H9 (cell line): ENCODE data around the gene SMARCD3. TPM values are rescaled to one million over a fixed set of nuclear protein-coding genes. Genes with fewer than 3 reads are reported as not detected.
A peak's percentile ranks its signal among the peaks of the same experiment; 100 is the strongest.

ENCODE experiments used
- DNase-seq: peaks from one replicate; pipeline ENCODE4 v3.0.0-alpha.2; 2017
- H2AFZ ChIP-seq: one replicate; pipeline ENCODE4 v1.6.1; 2013; ENCODE audit warnings: mild to moderate bottlenecking, low read length, control low read depth, moderate library complexity
- H2AK5ac ChIP-seq: 2 replicates; pipeline ENCODE4 v1.6.1; 2013; ENCODE audit warnings: low read length, control low read depth, mixed read lengths; ENCODE audit not compliant: insufficient read length
- H2BK120ac ChIP-seq: one replicate; pipeline ENCODE4 v1.6.1; 2013; ENCODE audit warnings: low read depth, mild to moderate bottlenecking, low read length, control low read depth, inconsistent platforms; ENCODE audit not compliant: poor library complexity, severe bottlenecking
- H2BK12ac ChIP-seq: 2 replicates; pipeline ENCODE4 v1.6.1; 2013; ENCODE audit warnings: low read length, control low read depth, mixed read lengths, low read depth; ENCODE audit not compliant: insufficient read length
- H2BK15ac ChIP-seq: 2 replicates; pipeline ENCODE4 v1.6.1; 2013; ENCODE audit warnings: low read depth, low read length, control low read depth
- H2BK20ac ChIP-seq: one replicate; pipeline ENCODE4 v1.6.1; 2013; ENCODE audit warnings: low read depth, mild to moderate bottlenecking, low read length, control low read depth, inconsistent platforms; ENCODE audit not compliant: poor library complexity, severe bottlenecking
- H2BK5ac ChIP-seq: 2 replicates; pipeline ENCODE4 v1.6.1; 2013; ENCODE audit warnings: low read length, control low read depth, mixed read lengths; ENCODE audit not compliant: insufficient read length
- H3K14ac ChIP-seq: 2 replicates; pipeline ENCODE4 v1.6.1; 2013; ENCODE audit warnings: low read length, control low read depth; ENCODE audit not compliant: insufficient read depth
- H3K18ac ChIP-seq: 2 replicates; pipeline ENCODE4 v1.6.1; 2013; ENCODE audit warnings: low read depth, mild to moderate bottlenecking, mixed read lengths, low read length, control low read depth; ENCODE audit not compliant: insufficient read length
- H3K23ac ChIP-seq: 2 replicates; pipeline ENCODE4 v1.6.1; 2013; ENCODE audit warnings: low read length, control low read depth, mixed read lengths, low read depth; ENCODE audit not compliant: insufficient read length
- H3K23me2 ChIP-seq: 2 replicates; pipeline ENCODE4 v1.6.1; 2013; ENCODE audit warnings: low read depth, mild to moderate bottlenecking, mixed read lengths, low read length, control low read depth; ENCODE audit not compliant: insufficient read length, poor library complexity, severe bottlenecking
- H3K27ac ChIP-seq: 2 replicates; pipeline ENCODE4 v1.5.1; 2013; ENCODE audit warnings: low read length, control low read depth, mixed read lengths, low read depth; ENCODE audit not compliant: insufficient read length
- H3K27me3 ChIP-seq: 2 replicates; pipeline ENCODE4 v1.6.1; 2013; ENCODE audit warnings: low read length, control low read depth, inconsistent platforms; ENCODE audit not compliant: insufficient read depth
- H3K4ac ChIP-seq: 2 replicates; pipeline ENCODE4 v1.6.1; 2013; ENCODE audit warnings: low read depth, mild to moderate bottlenecking, control low read depth, inconsistent platforms, low read length, moderate library complexity
- H3K4me1 ChIP-seq: 2 replicates; pipeline ENCODE4 v1.6.1; 2013; ENCODE audit warnings: low read length, control low read depth, inconsistent platforms; ENCODE audit not compliant: insufficient read depth
- H3K4me2 ChIP-seq: 2 replicates; pipeline ENCODE4 v1.6.1; 2013; ENCODE audit warnings: low read length, control low read depth, mixed read lengths; ENCODE audit not compliant: insufficient read length, insufficient read depth
- H3K56ac ChIP-seq: 2 replicates; pipeline ENCODE4 v1.6.1; 2013; ENCODE audit warnings: low read depth, mild to moderate bottlenecking, mixed read lengths, low read length, control low read depth; ENCODE audit not compliant: insufficient read length
- H3K79me1 ChIP-seq: 2 replicates; pipeline ENCODE4 v1.6.1; 2013; ENCODE audit warnings: low read depth, mild to moderate bottlenecking, moderate library complexity, low read length, control low read depth, inconsistent platforms; ENCODE audit not compliant: insufficient read depth, poor library complexity, severe bottlenecking
- H3K79me2 ChIP-seq: 2 replicates; pipeline ENCODE4 v1.6.1; 2013; ENCODE audit warnings: low read length, control low read depth, inconsistent platforms; ENCODE audit not compliant: insufficient read depth
- H3K9ac ChIP-seq: 2 replicates; pipeline ENCODE4 v1.6.1; 2013; ENCODE audit warnings: low read length, control low read depth, mixed read lengths; ENCODE audit not compliant: insufficient read length; ENCODE audit errors: extremely low read depth
- H3K9me3 ChIP-seq: one replicate; pipeline ENCODE4 v1.6.1; 2013; ENCODE audit warnings: low read depth, low read length, inconsistent platforms; ENCODE audit not compliant: control insufficient read depth
- H3T11ph ChIP-seq: one replicate; pipeline ENCODE4 v1.6.1; 2013; ENCODE audit warnings: mild to moderate bottlenecking, low read length, control low read depth, inconsistent platforms
- H4K20me1 ChIP-seq: one replicate; pipeline ENCODE4 v1.6.1; 2013; ENCODE audit not compliant: control insufficient read depth, insufficient read length, insufficient read depth
- H4K5ac ChIP-seq: 2 replicates; pipeline ENCODE4 v1.6.1; 2013; ENCODE audit warnings: low read depth, mild to moderate bottlenecking, mixed read lengths, low read length, control low read depth; ENCODE audit not compliant: insufficient read length
- H4K8ac ChIP-seq: replicated peaks from 2 replicates; pipeline ENCODE4 v1.6.1; 2013; ENCODE audit warnings: low read length, control low read depth, mixed read lengths, low read depth; ENCODE audit not compliant: insufficient read length
- H4K91ac ChIP-seq: 2 replicates; pipeline ENCODE4 v1.6.1; 2013; ENCODE audit warnings: low read depth, mild to moderate bottlenecking, moderate library complexity, mixed read lengths, low read length, control low read depth; ENCODE audit not compliant: insufficient read length
- H3K27ac Mint-ChIP-seq, 3 experiments: 2 replicates in 2 of 3; 3 replicates in 1 of 3; pipeline ENCODE4 v1.8.0; 2020 to 2021; ENCODE audit warnings: mixed read lengths in 3 of 3, mild to moderate bottlenecking in 1 of 3, moderate library complexity in 1 of 3
- H3K27me3 Mint-ChIP-seq: 2 replicates; pipeline ENCODE4 v1.8.0; 2021; ENCODE audit warnings: low read depth, mild to moderate bottlenecking, moderate library complexity, mixed read lengths
- H3K36me3 Mint-ChIP-seq, 3 experiments: 2 replicates in 2 of 3; 3 replicates in 1 of 3; pipeline ENCODE4 v1.8.0; 2020 to 2021; ENCODE audit warnings: low read depth in 3 of 3, mixed read lengths in 3 of 3; ENCODE audit not compliant: insufficient read depth in 1 of 3
- H3K4me1 Mint-ChIP-seq, 2 experiments: 2 replicates each; pipeline ENCODE4 v1.8.0; 2020; ENCODE audit warnings: mixed read lengths in 2 of 2
- H3K4me3 Mint-ChIP-seq, 2 experiments: 2 replicates in 1 of 2; 3 replicates in 1 of 2; pipeline ENCODE4 v1.8.0; 2020 to 2021; ENCODE audit warnings: mild to moderate bottlenecking in 2 of 2, mixed read lengths in 2 of 2, moderate library complexity in 1 of 2
- H3K9me3 Mint-ChIP-seq, 2 experiments: 2 replicates in 1 of 2; 3 replicates in 1 of 2; pipeline ENCODE4 v1.8.0; 2020; ENCODE audit warnings: mild to moderate bottlenecking in 2 of 2, mixed read lengths in 2 of 2, moderate library complexity in 1 of 2
- WGBS: extraction: QIAGEN DNeasy Blood & Tissue Kit; methylation state at CpG from one replicate; pipeline ENCODE4 v1.1.7; 2013; ENCODE audit warnings: missing lambda C conversion rate, low lambda C conversion rate, mixed read lengths; ENCODE audit not compliant: insufficient read length; ENCODE audit errors: extremely low coverage; 5-methylcytosine and 5-hydroxymethylcytosine counted together
- total RNA-seq: library from RNA; stranded (reverse); gene quantifications from 2 replicates; pipeline ENCODE4 v1.2.1, GENCODE V29; 2021
- TF ChIP-seq, protein P1 (sequence below): fragments of 200-600 bp; sonication (generic); conservative IDR thresholded peaks from 3 replicates; pipeline ENCODE4 v1.8.0; 2021; ENCODE audit warnings: antibody characterized with exemption, mild to moderate bottlenecking

The SMARCD3 gene
- total RNA-seq, 1 experiment from 2014 or later, result 5.0 TPM

DNA sequence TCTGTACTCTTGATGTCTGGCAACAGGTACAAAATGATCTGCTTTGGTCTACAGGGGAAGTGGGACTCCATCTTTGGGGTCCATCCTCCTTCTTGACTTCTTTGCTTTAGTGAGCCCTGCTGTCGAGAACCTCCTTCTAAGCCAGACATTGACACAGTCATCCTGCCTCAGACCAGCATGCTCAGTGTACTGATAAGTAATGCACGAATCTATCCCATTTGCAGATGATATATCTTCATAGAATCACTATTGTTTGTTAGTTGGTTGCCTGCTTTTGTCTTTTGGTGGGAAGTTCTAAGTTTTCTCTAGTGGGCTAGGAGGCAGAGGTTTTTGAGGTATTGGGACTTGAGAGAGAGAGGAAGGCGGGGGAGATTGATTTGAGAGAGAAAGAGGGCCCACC, 47.1 kb downstream of the SMARCD3 start:
- Histone ChIP-seq H3K14ac (no peak overlapping the region), H2BK12ac (no peak overlapping the region), H3K23ac (peak overlapping the region; percentile 18), H3K27me3 (no peaks in the 10 kb centered on the region), H2BK20ac (no peak overlapping the region), H2AK5ac (no peak overlapping the region), H3K9me3 (no peaks in the 10 kb centered on the region), H3T11ph (no peak overlapping the region), H3K79me2 (no peaks in the 10 kb centered on the region), H3K9ac (no peak overlapping the region), H3K79me1 (no peaks in the 10 kb centered on the region), H3K4ac (no peak overlapping the region), H3K56ac (no peak overlapping the region), H2AFZ (no peak overlapping the region), H2BK5ac (no peak overlapping the region), H3K4me2 (no peak overlapping the region), H4K91ac (no peak overlapping the region), H3K4me1 (no peaks in the 10 kb centered on the region; the same call in 1 of the 2 replicates), H3K18ac (no peak overlapping the region), H2BK120ac (no peak overlapping the region), H4K5ac (no peak overlapping the region), H4K20me1 (peaks cover 3% of the 10 kb centered on the region), H3K23me2 (no peaks in the 10 kb centered on the region), H2BK15ac (no peak overlapping the region), H4K8ac (no peak overlapping the region), H3K27ac (no peak overlapping the region)
- no peaks in the 10 kb centered on the region; a peak in 1 of 7 replicates for H3K36me3 Mint-ChIP-seq
- H3K4me3 Mint-ChIP-seq, result no peak overlapping the region
- no CpG with 5 or more reads among the region's 3 CpGs for WGBS
- DNase-seq, result no peak
- H3K27me3 Mint-ChIP-seq, result peaks cover 45% of the 10 kb centered on the region
- no peaks in the 10 kb centered on the region for H3K9me3 Mint-ChIP-seq
- peaks cover 3 to 5% of the 10 kb centered on the region in 2 experiments for H3K4me1 Mint-ChIP-seq
- TF ChIP-seq, protein P1, sequence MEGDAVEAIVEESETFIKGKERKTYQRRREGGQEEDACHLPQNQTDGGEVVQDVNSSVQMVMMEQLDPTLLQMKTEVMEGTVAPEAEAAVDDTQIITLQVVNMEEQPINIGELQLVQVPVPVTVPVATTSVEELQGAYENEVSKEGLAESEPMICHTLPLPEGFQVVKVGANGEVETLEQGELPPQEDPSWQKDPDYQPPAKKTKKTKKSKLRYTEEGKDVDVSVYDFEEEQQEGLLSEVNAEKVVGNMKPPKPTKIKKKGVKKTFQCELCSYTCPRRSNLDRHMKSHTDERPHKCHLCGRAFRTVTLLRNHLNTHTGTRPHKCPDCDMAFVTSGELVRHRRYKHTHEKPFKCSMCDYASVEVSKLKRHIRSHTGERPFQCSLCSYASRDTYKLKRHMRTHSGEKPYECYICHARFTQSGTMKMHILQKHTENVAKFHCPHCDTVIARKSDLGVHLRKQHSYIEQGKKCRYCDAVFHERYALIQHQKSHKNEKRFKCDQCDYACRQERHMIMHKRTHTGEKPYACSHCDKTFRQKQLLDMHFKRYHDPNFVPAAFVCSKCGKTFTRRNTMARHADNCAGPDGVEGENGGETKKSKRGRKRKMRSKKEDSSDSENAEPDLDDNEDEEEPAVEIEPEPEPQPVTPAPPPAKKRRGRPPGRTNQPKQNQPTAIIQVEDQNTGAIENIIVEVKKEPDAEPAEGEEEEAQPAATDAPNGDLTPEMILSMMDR, result no peak
- no peak overlapping the region for H3K27ac Mint-ChIP-seq
